IMR-90 (cell line): Measurements from ENCODE around the gene TGFBI. TPM values are rescaled to one million over a fixed set of nuclear protein-coding genes. Genes with fewer than 3 reads are reported as not detected.

Experiments used
- ATAC-seq: fragments of 200-7000 bp; cut with Tn5 transposase; 2 replicates; pipeline ENCODE4 v1.9.1; 2020; ENCODE audit warnings: low read depth, mild to moderate bottlenecking, moderate library complexity
- BruUV-seq: library from RNA; stranded (reverse); fragments of 400-500 nt; replicated peaks from 2 replicates; lab custom pipeline; 2021; lab: Mats Ljungman, UMichigan
- CTCF ChIA-PET: fragments of 300-600 bp; formaldehyde crosslinking; extraction: SDS; loops from one replicate; lab custom pipeline; 2021; ENCODE audit warnings: antibody characterized with exemption; lab: Yijun Ruan, JAX
- POLR2A ChIA-PET: fragments of 300-600 bp; sonication (Branson Sonifier 250); formaldehyde crosslinking; loops from one replicate; lab custom pipeline; 2022; ENCODE audit warnings: antibody characterized with exemption; ENCODE audit not compliant: unreplicated experiment; lab: Charles Lee
- DNase-seq: peaks from one replicate; pipeline ENCODE4 v3.0.0; 2013
- H2AFZ ChIP-seq: replicated peaks from 2 replicates; pipeline ENCODE3; 2013; ENCODE audit warnings: low read length, mild to moderate bottlenecking; ENCODE audit not compliant: poor library complexity
- H2AK5ac ChIP-seq: 2 replicates; pipeline ENCODE4 v1.6.1; 2013; ENCODE audit warnings: low read depth, low read length, inconsistent platforms
- H2AK9ac ChIP-seq: replicated peaks from 2 replicates; pipeline ENCODE3; 2013; ENCODE audit warnings: mild to moderate bottlenecking, low read depth, low read length, moderate library complexity; ENCODE audit not compliant: poor library complexity
- H2BK120ac ChIP-seq: 2 replicates; pipeline ENCODE4 v1.6.1; 2013; ENCODE audit warnings: low read depth, low read length, inconsistent platforms
- H2BK15ac ChIP-seq: 3 replicates; pipeline ENCODE4 v1.6.1; 2013; ENCODE audit warnings: low read depth, low read length, inconsistent platforms
- H2BK20ac ChIP-seq: 2 replicates; pipeline ENCODE4 v1.6.1; 2013; ENCODE audit warnings: low read depth, mild to moderate bottlenecking, inconsistent platforms, low read length, moderate library complexity
- H2BK5ac ChIP-seq: 2 replicates; pipeline ENCODE4 v1.6.1; 2013; ENCODE audit warnings: mild to moderate bottlenecking, low read depth, low read length, inconsistent platforms; ENCODE audit not compliant: poor library complexity, severe bottlenecking
- H3K14ac ChIP-seq: replicated peaks from 2 replicates; pipeline ENCODE4 v1.6.1; 2013; ENCODE audit warnings: low read depth, low read length, inconsistent platforms
- H3K18ac ChIP-seq: 2 replicates; pipeline ENCODE4 v1.6.1; 2013; ENCODE audit warnings: low read depth, low read length, control low read depth
- H3K23ac ChIP-seq: 2 replicates; pipeline ENCODE4 v1.6.1; 2013; ENCODE audit warnings: low read depth, low read length, inconsistent platforms
- H3K27ac ChIP-seq: 2 replicates; pipeline ENCODE4 v1.5.1; 2013; ENCODE audit warnings: mild to moderate bottlenecking, control low read depth, low read length; ENCODE audit not compliant: insufficient read depth
- H3K27me3 ChIP-seq: 2 replicates; pipeline ENCODE4 v1.6.1; 2013; ENCODE audit warnings: low read length; ENCODE audit not compliant: control insufficient read depth, insufficient read depth
- H3K36me3 ChIP-seq: 2 replicates; pipeline ENCODE4 v1.6.1; 2013; ENCODE audit warnings: low read length, mixed read lengths; ENCODE audit not compliant: control insufficient read depth, insufficient read depth
- H3K4ac ChIP-seq: 2 replicates; pipeline ENCODE4 v1.6.1; 2013; ENCODE audit warnings: low read depth, low read length, inconsistent platforms
- H3K4me1 ChIP-seq: 2 replicates; pipeline ENCODE4 v1.6.1; 2013; ENCODE audit warnings: low read length, mixed read lengths; ENCODE audit not compliant: control insufficient read depth, insufficient read depth
- H3K4me2 ChIP-seq: 2 replicates; pipeline ENCODE4 v1.6.1; 2013; ENCODE audit warnings: low read depth, mild to moderate bottlenecking, control low read depth, low read length, moderate library complexity
- H3K4me3 ChIP-seq: 2 replicates; pipeline ENCODE4 v1.5.1; 2013; ENCODE audit warnings: low read depth, mild to moderate bottlenecking, control low read depth, low read length, moderate library complexity; ENCODE audit not compliant: insufficient read depth
- H3K56ac ChIP-seq: 2 replicates; pipeline ENCODE4 v1.6.1; 2013; ENCODE audit warnings: low read length, inconsistent platforms; ENCODE audit not compliant: insufficient read depth; ENCODE audit errors: extremely low read depth
- H3K79me1 ChIP-seq, 2 experiments: 2 replicates each; pipeline ENCODE4 v1.6.1; 2013; ENCODE audit warnings: low read length in 2 of 2, inconsistent platforms in 1 of 2, low read depth in 1 of 2
- H3K9ac ChIP-seq: 2 replicates; pipeline ENCODE4 v1.6.1; 2013; ENCODE audit warnings: low read depth, low read length, control low read depth
- H3K9me1 ChIP-seq: 2 replicates; pipeline ENCODE4 v1.6.1; 2013; ENCODE audit warnings: low read length, inconsistent platforms; ENCODE audit not compliant: insufficient read depth
- H3K9me3 ChIP-seq: 2 replicates; pipeline ENCODE4 v1.6.1; 2013; ENCODE audit warnings: low read length; ENCODE audit not compliant: control insufficient read depth, insufficient read depth
- H4K20me1 ChIP-seq: 2 replicates; pipeline ENCODE4 v1.6.1; 2013; ENCODE audit warnings: low read length, inconsistent platforms; ENCODE audit not compliant: insufficient read depth
- H4K5ac ChIP-seq: 2 replicates; pipeline ENCODE4 v1.6.1; 2013; ENCODE audit warnings: mild to moderate bottlenecking, low read depth, low read length, control low read depth
- H4K8ac ChIP-seq, 2 experiments: 2 replicates each; pipeline ENCODE4 v1.6.1; 2013; ENCODE audit warnings: low read depth in 2 of 2, low read length in 2 of 2, control low read depth in 1 of 2, inconsistent platforms in 1 of 2
- H4K91ac ChIP-seq: 2 replicates; pipeline ENCODE4 v1.6.1; 2013; ENCODE audit warnings: low read depth, low read length, inconsistent platforms; ENCODE audit not compliant: insufficient read depth
- WGBS, 2 experiments: methylation state at CpG; one replicate each; pipeline versions ENCODE4 v1.1.5 to v1.1.7; 2013; ENCODE audit warnings: missing lambda C conversion rate in 2 of 2; ENCODE audit not compliant: insufficient read length in 1 of 2; ENCODE audit errors: extremely low coverage in 2 of 2; 5-methylcytosine and 5-hydroxymethylcytosine counted together
- dilution Hi-C: fragments of 300-500 bp; cut with HindIII; formaldehyde crosslinking; loops from one replicate; pipeline ENCODE4 v1.14.3; 2018; ENCODE audit warnings: low sequenced_read_pairs; ENCODE audit not compliant: unreplicated experiment
- in situ Hi-C: fragments of 300-500 bp; cut with MboI; formaldehyde crosslinking; loops from 3 replicates; pipeline ENCODE4 v1.14.3; 2019; ENCODE audit warnings: low sequenced_read_pairs, inconsistent platforms, mixed read lengths
- intact Hi-C: fragments of 100-400 bp; cut with micrococcal nuclease; formaldehyde crosslinking; loops from 2 replicates; pipeline ENCODE4 v1.10.0; 2022
- polyA plus RNA-seq, 3 experiments: library from polyadenylated mRNA; depleted of rRNA; stranded (reverse); fragments of >200 nt; gene quantifications; 2 replicates each; pipeline ENCODE4 v1.2.3, GENCODE V29; 2012; ENCODE audit warnings: low replicate concordance in 1 of 3
- total RNA-seq: library from RNA; depleted of rRNA; stranded (reverse); fragments of >200 nt; gene quantifications from 2 replicates; pipeline ENCODE4 v1.2.3, GENCODE V29; 2012
- TF ChIP-seq, protein P1 (sequence below): fragments of 150-350 bp; IDR thresholded peaks from 2 replicates; pipeline ENCODE4 v1.6.1; 2017; ENCODE audit warnings: mild to moderate bottlenecking, antibody characterized with exemption, low read length, low read depth

Gene TGFBI
- total and polyA plus RNA-seq, 2 of the 4 experiments (the other 2 are of a cell fraction) = 618 to 1,551 TPM

DNA sequence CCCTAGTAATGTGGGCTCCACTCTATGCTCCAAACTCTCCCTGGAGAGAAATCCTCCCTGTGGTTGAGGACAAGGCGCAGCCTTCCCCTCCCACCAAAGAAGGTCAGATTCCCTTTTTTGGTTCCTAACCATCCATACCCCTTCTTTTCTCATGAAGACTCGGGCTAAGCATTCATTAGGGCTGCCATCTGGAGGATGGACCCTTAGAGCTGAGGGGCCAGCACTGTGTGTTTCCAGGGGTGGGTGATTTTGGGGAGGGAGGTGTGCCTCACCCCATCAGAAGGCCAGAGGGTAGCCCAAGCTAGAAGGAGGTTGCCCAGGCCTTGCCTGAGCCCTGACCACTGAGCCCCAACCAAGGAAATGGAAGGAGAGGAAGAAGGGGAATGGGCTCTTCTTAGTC lies 36.8 kb downstream of the TGFBI start:
- no peaks in the 10 kb centered on the region for H4K20me1 ChIP-seq

More for the DNA sequence above, 36.8 kb downstream of the TGFBI start:
- intact Hi-C loops = no loop called here
- ATAC-seq (no peak), DNase-seq (no peak)
- H2BK5ac ChIP-seq = peak overlapping the region; percentile 37
- H3K56ac ChIP-seq = no peak overlapping the region
- no peaks in the 10 kb centered on the region for H3K9me3 ChIP-seq
- H4K91ac ChIP-seq = no peak overlapping the region
- H3K4me2 ChIP-seq = no peak overlapping the region
- H2AK9ac ChIP-seq = no peak overlapping the region
- H3K18ac ChIP-seq = peak overlapping the region; percentile 4; the same call in 1 of the 2 replicates
- H3K4me3 ChIP-seq = no peak overlapping the region
- no peak overlapping the region for H2BK15ac ChIP-seq
- no peak overlapping the region for H2AK5ac ChIP-seq
- H4K5ac ChIP-seq = peak overlapping the region; percentile 17; the same call in 1 of the 2 replicates
- no peak overlapping the region for H3K14ac ChIP-seq
- WGBS, 2 experiments = no CpG with 5 or more reads among the region's 2 CpGs
- H3K27ac ChIP-seq = peak overlapping the region; percentile 63; the same call in 1 of the 2 replicates
- dilution Hi-C loops = no loop called here
- H3K9me1 ChIP-seq = peaks cover 9% of the 10 kb centered on the region
- H4K8ac ChIP-seq = no peak overlapping the region
- in situ Hi-C loops = no loop called here
- H3K36me3 ChIP-seq = peaks cover 67% of the 10 kb centered on the region
- CTCF ChIA-PET = no interaction called here
- H3K23ac ChIP-seq = no peak overlapping the region; the same call in 1 of the 2 replicates
- peak overlapping the region; percentile 22; the same call in 1 of the 2 replicates for H3K4ac ChIP-seq
- H3K79me1 ChIP-seq = no peaks in the 10 kb centered on the region; a peak in 2 of 4 replicates
- no peaks in the 10 kb centered on the region for H3K27me3 ChIP-seq
- no peak overlapping the region for H2BK20ac ChIP-seq
- POLR2A ChIA-PET = no interaction called here
- H3K9ac ChIP-seq = no peak overlapping the region
- BruUV-seq = no TSS peak
- H2AFZ ChIP-seq = no peak overlapping the region
- H2BK120ac ChIP-seq = no peak overlapping the region
- H3K4me1 ChIP-seq = peaks cover 5% of the 10 kb centered on the region
- TF ChIP-seq, protein P1, sequence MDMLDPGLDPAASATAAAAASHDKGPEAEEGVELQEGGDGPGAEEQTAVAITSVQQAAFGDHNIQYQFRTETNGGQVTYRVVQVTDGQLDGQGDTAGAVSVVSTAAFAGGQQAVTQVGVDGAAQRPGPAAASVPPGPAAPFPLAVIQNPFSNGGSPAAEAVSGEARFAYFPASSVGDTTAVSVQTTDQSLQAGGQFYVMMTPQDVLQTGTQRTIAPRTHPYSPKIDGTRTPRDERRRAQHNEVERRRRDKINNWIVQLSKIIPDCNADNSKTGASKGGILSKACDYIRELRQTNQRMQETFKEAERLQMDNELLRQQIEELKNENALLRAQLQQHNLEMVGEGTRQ = no peak
